GM04503 (cell line): ENCODE data around the gene TANGO2.

Experiments used
- DNase-seq: peaks from one replicate; pipeline ENCODE4 v3.0.0-alpha.2; 2012; ENCODE audit warnings: low read depth

Gene TANGO2

DNA sequence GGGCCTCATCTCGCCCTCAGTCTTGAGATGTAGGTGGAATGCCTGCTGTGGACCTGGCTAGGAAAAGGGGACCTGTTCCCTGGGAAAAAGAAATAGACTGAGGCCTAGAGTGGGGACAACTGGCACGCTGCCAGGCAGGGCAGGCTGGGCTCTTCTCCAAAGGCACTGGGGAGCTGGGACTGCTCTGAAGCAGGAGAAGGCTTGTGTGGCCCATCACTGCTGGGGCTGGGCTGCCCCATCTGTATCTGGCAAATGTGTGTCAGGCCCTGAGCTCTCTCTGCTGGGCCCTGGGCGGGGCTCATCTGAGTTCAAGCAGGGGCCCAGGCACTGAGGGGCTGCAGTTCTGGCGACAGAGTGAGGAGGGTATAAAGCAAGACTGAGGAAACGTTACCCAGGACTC lies 37.2 kb upstream of the TANGO2 start:
- DNase-seq: no peak

DNA sequence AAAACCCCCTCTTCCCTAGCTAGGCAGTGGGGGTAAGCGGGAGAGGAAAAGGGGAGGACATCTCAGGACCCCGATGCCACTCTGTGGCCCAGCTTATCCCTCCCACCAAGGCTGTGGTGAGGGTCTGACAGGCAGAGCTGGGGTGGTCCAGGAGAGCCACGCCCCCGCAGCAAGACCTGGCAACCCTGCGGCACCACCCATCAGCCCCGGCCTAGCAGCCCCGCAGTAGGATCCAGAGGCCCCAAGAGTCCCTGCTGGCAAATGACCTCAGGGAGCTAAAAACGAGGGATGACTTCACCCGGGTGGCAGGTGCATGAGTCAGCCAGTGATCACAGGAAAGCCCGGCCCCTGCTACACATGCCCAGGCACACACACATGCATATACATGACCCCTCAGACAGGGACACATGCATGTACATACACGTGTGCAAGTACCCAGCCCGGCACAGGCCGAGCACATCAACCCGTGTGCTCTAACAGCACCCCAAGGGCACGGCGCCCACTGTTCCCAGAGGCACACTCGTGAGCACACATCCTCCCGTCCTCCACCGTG lies 36.6 kb upstream of the TANGO2 start:
- DNase-seq: no peak

DNA sequence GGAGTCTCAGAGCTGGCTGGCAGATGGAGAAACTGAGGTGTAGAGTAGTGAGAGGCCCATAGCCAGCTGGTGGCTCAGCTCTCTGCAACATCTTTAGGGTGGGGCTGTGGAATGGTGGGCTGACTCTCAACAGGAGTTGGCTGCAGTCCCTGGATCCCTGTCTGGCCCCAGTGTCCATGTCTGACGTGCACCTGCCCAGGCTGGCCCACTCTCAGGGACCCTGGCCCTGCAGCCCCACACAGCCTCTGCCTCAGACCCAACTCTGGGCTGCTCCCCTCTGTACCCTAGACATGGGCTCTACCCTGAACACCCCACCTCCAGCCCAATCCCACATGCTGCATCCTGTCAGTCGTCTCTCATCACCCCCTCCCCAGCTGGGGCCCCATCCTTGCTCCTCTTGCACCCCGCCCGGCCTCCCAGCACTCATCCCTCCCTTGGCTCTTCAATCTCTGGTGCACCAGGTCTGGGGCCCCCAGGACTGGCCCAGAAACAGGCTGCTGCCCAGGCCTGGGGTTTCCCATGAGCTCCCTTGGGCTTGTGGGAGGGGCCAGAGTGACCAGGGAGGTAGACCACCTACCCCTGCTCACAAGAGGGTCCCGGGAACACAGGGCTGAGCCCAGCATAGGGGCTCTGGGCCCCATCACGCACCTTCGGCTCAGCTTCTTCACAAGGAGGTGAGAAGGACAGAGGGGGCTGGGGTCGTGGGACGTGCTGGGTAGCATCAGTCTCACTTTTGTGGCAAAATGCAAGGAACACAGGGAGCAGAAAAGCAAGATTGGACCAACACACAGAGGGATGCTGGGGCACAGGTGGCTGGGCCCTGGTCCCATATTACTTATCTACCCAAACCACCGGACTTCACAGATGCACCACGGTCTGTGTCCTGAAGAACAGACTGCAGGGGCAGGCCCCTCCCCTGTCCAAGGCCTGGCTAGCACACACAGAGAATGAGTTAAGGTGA lies 35.8 kb upstream of the TANGO2 start:
- no peak for DNase-seq

DNA sequence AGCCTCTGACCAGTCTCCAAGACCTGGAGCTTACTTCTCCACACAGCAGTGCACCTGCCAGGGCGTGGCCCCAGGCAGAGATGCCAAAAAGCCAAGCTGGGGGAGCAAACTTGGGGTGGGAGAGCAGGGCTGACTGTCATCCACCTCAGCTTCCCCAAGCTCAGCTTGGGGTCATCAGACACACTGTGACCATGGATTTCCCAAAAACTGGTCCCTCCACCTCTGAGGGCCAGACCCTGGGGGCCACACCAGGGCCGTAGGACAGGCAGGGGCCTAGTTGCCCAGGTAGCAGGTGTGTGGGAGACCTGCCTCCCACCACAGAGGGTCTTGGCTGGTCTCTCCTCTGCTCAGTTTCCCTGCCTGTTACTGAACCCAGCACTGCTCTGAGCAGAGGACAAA lies 34.9 kb upstream of the TANGO2 start:
- no peak for DNase-seq

DNA sequence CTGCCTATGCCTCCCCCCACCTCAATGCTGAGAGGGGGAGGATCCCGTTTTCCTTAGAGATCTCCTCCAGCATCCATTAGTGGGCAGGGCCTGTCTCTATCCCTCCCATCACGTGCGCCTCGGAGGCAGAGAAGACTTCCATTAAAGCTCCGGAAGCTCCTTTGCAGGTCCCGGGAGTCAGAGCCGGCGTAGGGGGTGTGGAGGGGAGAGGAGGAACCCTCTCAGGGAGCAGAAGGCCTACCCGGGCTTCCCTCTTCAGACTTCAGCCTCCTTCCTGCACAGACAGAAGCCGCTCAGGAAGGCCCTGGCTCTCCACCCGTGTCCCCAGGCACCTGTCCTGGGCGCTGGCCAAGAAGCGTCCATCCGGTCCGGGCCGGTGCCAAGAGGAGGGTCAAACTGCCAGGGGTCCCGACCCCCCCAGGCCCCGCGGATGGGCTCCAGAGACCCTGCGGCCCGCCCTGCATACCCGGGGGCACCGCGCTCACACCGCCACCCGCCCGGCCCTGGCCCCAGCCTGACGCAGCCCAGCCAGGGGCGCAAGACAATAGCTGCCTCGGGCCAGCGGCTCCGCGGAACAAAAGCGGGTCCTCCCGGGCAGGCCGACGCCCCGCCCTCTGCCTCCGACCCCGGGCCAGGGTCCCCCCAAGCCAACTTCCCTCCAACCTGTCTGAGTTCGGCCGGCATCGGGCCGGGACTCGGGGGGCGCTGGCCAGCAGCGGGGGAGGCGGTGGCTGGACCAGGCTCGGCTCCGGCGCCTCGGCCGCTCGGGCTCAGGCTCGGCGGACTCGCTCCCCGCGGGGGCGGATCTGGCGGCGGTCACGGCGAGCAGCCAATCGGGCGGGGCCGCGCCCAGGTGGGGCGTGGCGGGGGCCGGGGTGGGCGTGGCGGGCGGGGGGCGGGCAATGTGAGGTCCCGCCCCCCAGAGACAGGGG lies 34.2 kb upstream of the TANGO2 start:
- no peak for DNase-seq

DNA sequence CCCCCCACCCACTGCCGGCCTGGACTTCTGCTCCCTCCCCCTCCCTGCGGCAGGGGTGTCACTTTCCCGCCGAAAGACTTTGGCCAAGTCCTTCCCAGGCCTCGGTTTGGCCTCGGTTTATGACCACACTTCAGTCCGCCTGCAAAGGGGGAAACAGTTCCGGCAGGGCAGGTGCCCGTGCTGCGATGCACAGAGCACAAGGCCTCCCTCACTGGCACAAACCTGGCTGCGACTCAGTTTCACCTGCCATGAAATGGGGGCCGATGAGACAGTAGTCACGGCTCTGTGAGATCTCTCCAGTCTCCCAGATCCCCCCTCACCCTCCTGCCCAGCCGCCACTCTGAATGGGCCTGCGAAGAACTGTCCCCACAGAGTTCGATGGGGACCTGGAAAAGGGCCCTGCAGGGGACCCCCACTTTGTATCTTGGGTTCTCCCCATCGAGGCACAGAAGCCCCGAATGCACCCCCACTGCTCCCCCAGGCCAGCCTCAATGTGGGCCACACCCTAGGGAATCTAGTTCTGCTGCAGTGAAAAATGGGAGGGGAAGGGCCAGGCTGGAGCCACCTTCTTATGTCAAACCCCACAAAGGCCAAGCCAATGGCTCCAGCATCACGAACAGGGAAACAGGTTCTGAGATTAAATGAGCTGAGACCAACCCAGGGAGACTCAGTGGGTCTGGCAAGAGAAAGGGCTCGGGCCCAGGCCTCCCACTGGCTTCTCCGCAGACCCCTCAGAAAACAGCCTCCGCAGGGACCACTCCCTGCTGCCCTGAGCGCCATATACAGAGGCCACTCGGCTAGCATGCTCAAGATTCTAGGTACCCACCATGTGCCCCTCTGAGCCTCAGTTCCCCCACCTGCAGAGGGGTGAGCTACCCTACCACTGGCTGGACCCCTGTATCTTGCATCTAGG lies 33.3 kb upstream of the TANGO2 start:
- no peak for DNase-seq

DNA sequence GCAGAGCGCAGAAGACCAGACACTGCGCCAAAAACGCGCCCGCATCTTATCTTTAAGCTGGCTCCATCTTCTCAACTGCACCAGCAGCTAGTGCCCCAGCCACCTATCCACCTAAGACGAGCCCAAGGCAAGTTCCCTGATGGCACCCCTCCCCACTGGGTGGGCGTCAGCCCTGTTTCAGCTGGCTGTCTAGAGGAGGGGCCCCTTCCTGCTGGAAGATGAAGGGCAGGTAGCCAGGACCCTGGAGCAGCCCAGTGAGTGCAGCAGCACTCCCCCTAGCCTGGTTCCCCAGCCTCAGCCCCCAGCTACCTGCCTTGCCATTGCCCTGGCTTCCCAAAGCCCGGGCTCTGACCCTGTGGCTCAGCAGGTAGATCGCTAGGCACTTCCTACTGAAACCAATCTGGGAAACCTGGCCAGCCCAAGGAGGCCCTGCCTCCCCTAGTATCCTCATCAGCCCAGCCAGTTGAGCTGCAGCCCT lies 32.5 kb upstream of the TANGO2 start:
- no peak for DNase-seq

DNA sequence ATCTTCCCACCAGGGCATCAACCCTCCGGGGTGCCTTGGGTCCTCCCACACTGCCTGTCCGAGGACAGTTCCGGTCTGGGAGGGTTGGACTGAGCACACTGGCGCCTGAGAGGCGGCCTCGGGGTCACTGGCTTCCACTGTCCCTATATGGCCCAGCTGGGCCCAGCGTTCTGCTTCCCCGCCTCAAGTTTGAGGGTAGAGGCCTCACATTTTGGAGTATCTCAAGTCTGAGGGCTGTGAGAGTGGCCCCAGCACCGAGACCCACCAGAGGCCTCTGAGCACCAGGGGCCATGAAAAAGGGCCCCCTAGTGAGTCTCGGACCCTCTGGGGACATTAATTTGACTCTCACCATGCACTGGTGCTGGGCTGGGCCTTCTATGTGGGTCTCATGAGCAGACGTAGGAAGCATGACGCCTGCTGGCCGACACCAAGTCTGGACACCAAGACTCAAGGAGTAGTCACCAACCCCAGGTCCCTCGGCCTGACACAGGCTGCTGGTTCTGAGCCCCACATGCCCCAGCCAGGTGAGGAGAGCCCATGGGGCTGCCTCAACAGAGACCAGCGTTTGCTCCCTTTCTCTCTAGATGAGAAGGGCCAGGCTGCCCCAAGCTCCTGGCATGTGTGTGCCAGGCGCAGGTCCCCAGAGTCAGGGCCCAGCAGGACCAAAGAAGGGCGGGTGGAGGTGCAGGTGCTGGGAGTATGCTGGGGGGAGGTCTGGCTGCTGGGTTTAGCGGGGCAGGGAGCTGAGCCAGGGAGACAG lies 31.8 kb upstream of the TANGO2 start:
- no peak for DNase-seq

DNA sequence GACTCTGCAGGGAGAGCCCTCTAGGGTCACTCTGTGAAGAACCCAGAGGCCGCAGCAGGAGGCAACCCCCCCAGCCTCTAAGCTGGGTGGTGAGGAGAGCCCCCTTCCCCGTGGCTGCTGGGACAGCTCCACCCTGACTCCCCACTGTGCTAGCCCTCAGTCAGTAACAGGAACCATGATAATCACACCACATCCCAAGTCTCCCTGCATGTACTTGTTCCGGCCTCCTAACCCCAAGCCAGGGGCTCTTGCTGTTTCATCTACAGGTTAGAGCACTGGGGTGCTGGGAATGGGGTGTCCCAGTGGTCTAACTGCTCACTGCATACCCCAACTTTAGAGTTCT lies 31.2 kb upstream of the TANGO2 start:
- no peak for DNase-seq

DNA sequence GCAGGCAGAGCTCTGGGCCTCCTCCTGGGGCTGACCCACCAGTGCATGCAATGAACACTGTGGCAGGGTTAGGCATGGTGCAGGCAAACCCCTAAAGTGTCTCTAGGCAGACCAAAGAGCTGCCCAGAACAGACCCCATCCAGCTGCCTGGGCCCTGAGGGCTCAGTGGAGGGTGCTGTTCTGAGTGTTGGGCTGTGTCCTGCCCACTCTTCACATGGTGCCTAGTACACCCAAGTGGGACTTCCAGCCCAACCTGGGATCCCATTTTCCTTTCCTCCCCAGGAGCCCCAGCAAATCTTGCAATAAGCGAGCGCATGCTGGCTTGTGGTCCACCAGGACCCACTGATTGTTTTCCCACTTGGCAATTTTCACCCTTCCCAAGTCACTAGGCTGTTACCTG lies 30.7 kb upstream of the TANGO2 start:
- DNase-seq: no peak

DNA sequence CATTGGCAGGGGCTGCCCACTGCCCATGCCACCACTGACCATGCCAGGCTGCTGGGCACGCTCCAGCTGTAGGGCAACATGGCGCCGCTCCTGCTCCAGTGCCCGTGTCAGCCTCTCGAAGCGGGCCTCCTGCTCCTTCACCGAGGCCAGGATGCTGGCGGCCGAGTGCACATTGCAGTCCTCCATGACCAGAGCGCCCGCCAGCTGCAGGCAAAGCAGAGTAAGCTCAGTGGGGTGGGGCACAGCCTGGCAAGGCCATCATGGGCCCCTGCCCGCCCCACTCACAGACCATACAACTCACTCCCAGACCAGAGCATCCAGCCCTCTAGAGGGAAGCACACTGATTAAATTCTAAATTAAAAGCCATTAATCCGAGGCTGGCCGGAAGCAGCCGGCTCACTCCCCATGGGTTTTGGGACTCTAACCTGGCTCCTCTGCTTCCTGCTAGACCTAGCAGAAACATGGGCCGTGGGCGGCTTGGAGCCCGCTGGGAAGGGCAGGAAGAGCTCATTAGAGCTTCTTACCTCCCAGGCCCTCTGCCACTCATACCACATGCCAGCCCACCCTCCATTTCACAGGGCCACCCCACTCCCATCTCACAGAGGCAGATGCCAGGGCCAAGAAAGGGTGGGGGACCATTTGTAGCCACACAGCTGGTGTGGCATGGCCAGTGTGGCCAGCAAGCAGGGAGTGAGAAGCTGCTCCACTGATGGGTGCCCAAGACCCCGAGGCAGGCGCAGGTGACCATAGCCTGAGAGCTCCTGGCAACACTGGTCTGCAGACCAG lies 30.1 kb upstream of the TANGO2 start:
- DNase-seq: no peak

DNA sequence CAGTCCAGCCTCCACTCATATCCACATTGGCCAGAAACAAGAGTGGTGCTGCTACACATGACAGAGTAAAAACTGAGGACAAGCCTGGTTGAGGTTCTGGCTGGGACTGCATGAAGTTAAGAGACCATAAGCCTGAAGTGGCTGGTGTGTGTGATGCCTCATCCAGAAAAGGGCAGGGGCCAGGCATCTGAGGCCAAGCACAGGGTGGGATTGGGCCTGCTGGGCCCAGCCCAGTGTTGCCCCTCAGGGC lies 29.6 kb upstream of the TANGO2 start:
- DNase-seq: no peak

DNA sequence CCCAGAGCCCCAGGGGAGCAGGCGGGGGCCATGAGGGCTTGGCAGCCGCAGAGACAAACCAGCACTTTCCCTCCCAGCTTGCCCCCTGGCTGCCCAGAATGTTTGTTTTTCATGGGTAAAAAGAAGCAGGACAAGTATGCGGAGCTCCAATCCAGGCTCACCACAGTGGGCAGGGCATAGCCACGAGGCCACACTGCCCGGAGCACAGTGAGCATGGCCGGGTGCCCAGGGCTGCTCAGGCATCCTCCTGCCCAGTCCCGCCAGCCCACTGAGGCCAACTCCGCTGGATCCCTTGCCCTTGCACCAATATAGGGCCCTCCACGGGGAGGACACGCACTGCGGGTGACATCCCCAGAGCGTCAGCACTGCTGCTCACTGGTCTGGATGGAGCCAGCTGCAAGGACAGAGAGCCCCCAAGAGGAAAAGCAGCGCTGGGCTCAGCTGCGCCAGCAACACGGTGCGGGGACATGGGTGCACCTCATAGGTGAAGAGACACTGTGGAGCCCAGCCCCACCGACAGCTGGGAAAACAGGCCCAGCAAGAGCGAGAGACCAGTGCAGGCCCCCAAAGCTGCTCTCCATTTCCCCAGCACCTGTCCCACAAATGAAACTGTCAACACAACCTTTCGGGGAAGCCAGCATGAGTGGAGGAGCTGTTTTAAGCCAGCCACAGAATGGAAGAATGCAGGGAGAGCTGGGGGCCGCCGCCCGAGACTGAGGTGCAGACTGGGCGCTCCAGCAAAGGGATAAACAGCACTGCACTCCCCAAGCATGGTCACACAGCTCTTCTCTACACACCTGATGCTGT lies 29.1 kb upstream of the TANGO2 start:
- no peak for DNase-seq

DNA sequence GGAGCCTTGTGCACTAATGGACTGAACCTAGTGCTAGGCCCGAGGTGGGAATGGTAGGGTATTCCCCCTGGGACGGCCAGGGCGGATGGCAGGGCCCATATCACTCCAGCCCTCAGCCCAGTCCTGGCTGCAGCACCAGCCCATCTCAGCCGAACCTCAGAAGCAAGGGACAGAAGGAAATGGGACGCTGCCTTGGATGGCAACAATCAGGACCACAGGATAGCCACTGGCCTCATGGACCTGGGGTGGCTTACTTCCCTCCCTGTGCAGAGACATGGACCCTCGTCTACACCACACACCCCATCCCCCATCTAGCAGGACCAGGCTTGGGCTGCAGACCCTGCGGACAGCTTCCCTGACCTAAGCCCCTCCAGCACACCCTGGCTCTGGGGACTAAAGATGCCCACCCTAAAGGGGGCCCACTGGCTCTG lies 28.4 kb upstream of the TANGO2 start:
- DNase-seq: no peak

DNA sequence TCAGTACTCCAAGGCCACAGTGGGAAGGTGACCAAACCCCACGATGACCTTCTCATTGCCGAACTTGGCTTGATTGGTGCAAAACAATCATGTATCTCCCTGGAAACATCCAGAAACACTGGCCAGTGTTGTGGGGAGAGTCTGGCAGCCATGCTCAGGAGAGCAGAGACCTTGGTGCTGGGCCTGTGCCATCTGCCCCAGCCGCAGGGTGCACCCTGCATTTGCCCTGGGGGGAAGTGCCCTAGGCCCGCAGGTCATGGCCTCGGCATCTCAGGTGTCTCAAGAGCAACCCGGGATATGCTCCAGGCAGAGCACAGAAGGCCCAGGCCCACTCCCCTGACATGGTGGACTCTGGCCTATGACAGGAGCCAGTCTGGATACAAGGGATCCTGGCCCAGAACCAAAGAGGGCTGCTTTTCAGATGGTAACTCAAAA lies 28.0 kb upstream of the TANGO2 start:
- no peak for DNase-seq

DNA sequence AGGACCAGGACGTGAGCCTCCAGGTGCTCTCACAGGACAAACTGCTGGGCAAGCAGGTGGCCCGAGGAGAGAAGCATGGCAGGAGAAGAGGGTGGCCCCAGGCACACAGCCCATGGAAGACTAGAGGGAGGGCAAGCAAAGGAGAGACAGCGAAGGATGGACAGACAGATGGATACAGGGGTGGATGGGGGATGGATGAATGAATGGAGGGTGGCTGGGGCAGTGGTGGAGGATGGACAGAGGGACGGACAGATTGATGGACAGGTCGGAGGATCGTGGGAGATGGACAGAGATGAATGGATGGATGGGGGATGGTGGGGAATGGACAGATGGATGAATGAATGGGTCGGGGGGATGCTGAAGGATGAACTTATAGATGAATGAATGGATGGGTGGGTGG lies 27.0 kb upstream of the TANGO2 start:
- no peak for DNase-seq

DNA sequence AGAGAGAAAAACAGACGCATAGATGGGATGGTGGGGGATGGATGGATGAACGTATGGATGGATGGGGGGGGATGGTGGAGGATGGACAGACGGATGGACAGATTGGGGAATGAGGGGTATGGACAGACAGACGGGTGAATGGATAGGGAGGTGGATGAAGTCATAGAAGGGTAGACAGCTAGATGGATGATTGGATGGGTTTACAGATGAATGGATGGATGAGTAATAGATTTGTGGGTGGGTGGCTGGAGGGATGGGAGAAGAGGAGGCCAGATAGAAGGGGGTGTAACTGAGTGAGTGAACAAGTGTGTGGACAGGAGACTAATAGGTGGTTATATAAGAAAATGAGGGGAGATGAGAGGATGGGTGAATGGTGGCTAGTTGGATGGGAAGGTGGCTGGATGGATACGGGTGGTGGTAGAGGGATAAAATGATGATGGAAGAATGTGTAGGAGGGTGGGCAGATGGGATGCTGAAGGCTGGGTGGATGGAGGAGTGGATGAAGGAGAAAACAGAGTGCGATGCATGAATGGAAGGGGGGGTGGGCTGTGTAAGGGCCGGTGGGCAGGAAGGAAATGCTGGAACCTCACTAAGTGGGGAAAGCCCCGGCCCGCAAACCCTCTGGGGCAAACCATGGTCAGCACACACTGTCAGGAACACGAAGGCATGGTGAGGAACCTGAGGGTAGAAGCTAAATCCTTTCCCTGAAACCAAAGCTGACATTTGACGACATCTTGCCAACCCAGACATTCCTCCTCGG lies 25.9 kb upstream of the TANGO2 start:
- no peak for DNase-seq

DNA sequence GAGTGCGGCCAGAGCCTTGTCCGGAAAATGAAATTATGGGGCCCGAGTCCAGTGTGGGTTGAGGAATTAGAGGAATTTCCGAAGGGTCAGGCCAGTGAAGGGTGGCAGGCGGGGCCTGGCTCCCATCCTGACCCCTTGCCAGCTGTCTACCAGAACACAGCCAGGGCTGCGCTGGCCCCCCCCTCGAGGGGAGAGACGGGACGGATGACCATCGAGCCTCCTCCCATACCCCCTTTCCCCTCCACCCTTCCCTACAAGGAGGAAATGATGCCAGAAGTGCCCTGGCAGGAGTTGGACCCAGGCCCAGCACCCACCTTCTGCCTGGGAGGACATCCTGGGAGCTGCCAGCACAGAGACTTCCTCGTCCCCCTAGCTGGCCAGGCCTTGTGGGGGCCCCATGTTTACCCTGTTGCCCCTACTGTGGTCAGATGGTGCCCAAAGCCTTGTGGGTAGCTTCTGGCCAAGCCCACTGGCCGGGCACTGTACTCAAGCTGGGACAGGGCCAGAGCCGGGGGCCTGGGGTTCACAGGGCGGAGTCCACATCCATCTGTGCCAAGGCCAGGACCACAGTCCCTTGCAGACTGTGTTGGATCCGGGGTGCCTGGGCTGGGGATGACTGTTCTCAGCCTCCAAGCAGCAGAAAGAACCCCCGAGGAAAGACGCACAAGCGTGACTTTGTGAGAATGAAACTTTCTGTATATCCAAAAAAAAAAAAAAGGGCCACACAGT lies 25.1 kb upstream of the TANGO2 start:
- no peak for DNase-seq
